Left hindlimb (tissue), 1 donor: ENCODE measurements around the gene SUN2.
A peak's percentile ranks its signal among the peaks of the same experiment; 100 is the strongest.
"Not testable (repeated sequence)": the region's sequence is repeated elsewhere in the genome, so short reads cannot be mapped to it uniquely, and the experiment has no call there.

Source experiments
- DNase-seq: peaks from one replicate; pipeline ENCODE4 v3.0.0-alpha.2; 2018

SUN2 gene, protein sequence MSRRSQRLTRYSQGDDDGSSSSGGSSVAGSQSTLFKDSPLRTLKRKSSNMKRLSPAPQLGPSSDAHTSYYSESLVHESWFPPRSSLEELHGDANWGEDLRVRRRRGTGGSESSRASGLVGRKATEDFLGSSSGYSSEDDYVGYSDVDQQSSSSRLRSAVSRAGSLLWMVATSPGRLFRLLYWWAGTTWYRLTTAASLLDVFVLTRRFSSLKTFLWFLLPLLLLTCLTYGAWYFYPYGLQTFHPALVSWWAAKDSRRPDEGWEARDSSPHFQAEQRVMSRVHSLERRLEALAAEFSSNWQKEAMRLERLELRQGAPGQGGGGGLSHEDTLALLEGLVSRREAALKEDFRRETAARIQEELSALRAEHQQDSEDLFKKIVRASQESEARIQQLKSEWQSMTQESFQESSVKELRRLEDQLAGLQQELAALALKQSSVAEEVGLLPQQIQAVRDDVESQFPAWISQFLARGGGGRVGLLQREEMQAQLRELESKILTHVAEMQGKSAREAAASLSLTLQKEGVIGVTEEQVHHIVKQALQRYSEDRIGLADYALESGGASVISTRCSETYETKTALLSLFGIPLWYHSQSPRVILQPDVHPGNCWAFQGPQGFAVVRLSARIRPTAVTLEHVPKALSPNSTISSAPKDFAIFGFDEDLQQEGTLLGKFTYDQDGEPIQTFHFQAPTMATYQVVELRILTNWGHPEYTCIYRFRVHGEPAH

DNA sequence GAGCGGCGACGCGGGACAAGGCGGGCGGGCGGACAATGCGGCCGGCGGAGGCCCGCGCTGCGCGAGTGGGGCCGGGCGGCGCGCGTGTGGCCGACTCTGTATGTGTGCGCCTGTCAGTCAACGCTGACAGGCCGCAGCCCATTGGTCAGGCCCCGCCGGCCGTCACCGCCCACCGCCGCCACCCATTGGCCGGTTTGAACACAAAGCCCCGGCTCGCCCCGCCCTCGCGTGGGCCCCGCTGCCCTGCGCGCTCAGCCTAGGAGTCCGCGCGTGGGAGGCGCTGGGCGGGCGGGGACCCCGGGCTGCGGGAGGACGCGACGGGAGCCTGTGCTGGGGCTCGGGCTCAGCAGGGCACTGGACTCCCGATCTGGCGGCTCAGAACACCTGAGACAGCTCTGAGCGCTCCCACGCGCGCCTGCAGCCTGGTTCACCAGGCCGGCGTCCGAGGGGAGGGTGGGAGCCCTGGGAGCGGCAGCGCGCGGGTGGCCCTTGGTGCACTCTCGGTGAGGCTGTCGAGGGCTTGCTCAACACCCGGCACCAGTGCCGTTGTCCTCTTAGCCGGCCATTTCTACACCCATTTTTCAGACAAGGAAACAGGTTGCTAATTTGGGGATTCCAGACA lies at the start of gene SUN2:
Gene SUN2, minus strand, starts transcription at position 88 of the 622 bp plus-strand sequence. CDS start 3,370 bp downstream, outside the sequence.
- peak; percentile 92 for DNase-seq

DNA sequence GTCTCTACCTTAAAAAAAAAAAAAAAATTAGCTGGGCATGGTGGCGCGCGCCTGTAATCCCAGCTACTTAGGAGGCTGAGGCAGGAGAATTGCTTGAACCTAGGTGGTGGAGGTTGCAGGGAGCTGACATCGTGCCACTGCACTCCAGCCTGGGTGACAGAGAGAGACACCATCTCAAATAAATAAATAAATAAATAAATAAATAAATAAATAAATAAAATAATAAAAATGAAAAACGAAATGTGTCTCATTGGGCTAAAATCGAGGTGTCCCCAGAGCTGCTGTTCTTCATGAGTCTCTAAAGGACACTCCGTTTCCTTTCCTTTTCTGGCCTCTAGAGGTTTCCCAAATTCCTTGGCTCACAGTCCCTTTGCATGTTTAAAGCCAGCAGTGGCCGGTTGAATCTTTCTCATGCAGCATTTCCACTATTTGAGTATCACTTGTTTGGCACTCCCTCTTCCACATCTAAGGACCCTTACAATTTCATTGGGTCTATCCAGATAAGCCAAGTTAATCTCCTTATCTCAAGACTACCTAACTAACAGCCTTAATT lies 49.3 kb upstream of the SUN2 start:
- DNase-seq: not testable (repeated sequence)

DNA sequence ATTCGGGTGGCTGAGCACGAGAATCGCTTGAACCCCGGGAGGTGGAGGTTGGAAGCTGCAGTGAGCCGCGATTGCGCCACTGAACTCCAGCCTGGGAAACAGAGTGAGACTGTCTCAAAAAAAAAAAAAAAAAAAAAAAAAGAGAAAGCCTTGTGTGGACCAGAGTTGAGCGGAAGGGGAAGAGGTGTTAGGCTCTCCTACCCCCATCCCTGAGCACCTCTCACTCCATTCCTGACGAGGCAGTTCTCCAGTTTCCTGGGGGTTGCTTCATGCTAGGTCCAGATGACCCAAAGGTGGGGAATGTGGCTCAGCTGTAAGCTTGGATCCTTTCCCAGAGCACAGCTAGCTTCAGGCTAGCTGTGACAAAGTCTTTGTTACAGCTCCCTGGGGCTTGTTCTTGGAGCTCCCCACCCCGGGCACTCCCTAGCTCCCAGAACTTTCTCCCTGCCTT lies 46.9 kb upstream of the SUN2 start:
- DNase-seq: peak; percentile 51

DNA sequence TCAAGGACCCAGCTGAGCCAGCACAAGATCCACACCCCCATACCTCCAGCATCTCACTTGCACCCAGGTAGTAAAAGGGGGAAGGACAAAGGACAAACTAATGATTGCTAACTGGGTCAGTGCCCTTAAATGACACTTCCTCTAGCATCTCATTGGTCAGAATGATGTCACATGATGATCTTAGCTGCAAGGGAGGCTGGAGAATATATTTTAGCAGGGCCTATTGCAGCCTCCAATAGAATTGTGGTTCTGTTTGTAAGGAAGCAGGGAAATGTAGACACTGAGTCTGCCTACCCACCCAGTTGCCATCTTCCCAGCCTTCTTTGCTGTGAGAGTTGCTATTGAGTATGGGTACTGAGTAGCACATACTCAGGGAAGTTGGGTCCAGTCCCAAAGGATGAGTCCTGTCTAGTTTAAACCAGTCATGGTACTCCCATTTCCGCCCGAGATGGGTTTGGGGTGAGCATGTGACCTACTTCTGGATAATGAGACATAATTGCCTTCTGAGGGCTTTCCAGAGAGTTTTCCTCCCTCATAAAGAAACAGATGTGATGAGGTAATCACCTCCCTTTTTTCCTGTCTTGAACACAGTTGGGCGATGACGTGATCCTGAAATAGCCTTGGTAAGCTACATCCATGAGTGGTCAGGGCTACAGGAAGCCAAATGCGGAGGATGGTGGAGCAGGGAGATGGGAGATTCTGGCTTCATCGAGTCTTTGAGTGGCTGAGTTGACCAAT lies 43.6 kb upstream of the SUN2 start:
- DNase-seq: no peak

DNA sequence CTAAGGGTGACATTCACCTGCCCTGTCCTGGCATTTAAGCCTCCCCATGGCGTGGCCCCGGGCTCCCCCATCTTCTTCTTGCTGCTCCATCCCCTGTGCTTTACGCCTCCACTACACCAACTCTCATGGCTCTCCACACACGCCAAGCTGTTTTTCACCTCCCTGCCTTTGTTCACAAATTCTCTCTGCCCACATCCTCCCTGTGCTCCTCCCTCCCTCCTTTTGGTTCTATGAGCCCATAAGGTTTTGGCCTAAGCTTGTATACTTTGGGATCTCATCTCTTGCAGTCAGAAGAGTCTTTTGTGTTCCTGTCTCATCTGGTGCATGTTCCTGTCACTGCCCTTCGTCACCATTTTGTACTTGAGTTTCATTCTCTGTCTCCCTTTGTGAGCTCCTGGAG lies 42.7 kb upstream of the SUN2 start:
- no peak for DNase-seq

DNA sequence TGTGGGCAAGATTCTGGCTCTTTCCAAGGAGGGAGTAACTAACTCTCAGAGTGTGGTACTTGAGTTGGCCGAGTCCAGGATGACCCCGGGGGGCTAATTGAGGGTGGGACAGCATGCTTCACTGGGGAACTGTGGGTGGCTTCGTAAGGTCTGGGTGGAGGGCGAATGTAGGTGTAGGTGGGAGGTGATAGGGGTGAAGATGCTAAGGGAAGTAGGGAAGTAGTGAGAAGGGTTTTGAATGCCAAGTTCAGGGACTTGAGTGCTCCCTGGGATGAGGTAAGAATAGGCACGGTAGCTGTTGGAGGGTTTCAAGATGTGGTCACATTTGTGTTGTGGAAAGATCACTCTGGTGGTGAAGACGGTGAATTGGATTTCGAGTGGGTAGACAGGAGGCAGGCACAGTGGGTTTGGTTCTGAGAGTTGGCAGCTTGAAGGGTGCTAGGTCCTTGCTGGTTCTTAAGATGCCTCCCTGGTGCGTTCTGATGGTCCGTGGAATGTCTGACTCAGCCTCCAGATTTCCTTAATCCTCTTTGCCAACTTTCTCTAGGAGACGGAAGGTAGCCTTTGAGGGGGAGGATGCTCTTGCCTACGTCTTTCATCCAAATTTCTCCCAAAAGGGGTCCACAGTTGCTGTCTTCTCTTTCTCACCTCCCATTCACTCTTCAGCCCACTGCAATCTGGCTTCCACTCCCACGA lies 40.6 kb upstream of the SUN2 start:
- no peak for DNase-seq

DNA sequence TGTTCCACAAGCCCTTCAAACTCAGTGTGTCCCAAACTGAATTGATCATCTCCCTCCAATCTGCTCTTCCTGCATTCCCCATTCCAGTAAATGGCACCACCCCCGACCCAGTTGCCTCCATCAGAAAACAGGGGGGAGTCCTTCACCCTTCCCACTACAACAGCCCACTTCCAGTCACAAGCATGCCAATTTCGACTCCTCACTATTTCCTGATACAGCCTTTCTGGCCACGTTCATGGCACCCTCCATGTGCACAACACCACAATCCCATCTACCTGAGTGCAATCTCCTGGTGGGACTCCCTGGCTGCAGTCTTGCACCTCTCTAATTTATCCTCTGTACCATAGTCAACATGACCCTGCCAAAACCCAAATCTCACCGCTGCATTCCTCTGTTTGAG lies 39.8 kb upstream of the SUN2 start:
- no peak for DNase-seq

DNA sequence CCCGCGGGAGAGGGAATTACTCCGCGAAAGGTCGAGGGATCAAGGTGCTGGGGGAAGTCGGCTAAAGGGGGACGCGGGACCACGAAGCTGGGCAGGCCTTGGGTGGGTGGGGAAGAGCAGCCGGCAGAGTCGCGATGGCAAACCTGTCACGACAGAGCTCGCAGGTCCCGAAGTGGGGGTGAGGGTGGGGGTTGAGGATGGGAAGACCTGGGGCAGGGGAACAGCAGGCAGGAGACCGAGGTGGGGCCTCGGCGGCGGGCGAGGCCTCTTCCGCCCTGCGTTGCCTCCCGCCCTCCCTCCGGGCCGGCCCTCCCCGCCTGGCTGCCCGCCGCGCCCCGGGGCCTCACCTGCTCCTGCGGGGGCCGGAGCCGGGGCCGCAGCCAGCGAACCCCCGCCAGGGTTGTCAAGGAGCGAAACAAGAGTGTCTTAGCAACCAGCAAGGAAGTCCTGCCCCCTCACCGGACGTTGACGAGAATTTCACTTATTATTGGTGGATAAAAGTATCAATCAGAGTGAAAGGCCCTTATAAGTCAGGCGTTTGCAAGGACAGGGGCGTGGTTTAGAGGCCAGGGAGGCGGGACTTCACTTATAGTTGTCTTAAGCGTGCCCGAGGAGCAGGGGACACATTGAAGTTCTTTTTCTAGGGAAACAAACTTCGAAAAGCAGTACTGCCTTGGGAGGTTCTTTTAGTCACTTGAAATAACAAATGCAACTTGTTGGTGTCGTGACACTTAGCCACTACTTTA lies 38.1 kb upstream of the SUN2 start, which contains the start of gene DNAL4:
Gene DNAL4, minus strand, starts transcription at position 423 of the 746 bp plus-strand sequence. CDS start 11,412 bp downstream, outside the sequence.
- peak; percentile 95 for DNase-seq

DNA sequence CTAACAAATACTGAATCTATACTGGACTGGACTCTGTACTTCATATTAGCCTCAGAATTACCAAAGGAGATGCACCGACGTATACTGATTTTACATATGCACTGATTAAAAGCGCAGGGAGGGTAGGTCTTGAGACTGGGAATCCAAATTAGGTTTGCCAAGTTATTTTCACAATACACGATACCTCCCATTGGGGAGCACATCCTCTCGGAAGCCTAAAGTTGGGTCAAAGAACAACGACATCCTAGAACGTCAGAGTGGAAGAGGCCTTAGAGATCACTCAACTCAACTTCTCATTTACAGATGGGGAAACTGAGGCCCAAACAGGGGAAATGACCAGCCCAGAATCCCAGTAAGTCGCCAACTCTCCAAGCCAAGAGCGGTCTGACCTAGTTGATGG lies 37.5 kb upstream of the SUN2 start:
- DNase-seq: no peak

DNA sequence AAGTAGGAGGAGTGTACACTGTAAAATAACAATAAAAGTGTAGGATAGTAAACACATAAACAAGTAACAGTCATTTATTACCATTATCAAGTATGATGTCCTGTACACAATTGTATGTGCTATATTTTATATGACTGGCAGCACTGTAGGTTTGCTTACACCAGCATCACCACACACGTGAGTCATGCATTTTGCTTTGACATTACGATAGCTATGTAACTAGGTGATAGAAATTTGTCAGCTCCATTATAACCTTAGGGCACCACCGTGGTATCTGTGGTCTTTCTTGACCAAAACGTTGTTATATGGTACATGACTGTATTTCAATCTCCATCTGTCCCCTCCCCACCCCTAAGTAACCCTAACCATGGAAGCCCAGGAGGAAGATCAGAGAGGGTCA lies 37.0 kb upstream of the SUN2 start:
- DNase-seq: no peak

DNA sequence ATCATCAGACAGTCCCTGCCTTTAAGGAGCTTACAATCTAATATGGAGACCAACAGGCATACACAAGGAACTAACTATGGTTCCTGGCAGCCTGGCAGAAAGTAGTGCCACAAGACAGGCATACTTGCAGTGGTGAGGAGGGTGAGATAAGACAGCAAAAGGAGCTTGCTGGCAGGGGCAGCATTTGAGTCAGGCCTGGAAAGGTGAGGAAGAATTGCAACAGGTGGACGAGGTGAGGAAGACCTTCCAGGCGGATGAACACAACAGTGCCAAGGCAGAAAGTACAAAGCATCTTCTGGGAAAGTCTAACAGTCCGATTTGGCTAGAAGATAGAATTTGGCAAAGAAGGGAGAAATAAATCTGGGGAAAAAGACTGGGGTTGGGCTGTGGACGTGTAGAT lies 33.8 kb upstream of the SUN2 start:
- no peak for DNase-seq

DNA sequence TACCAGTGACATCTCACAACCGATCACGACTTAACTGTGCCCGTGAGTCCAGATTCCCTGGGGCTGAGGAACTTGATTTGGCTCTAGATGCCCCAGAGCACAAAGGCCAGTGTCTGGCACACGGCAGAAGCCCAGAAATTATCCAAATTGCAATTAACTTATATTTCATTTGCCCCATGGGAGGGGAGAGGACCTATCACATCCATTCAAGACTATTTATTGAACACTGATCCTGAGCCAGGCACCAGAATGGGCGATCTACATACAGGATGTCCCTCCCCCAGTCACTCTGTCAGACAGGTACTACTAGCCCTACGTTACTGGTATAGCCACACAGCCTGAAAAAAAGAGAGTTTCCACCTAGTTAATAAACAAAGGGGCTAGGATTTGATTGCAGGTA lies 33.0 kb upstream of the SUN2 start:
- no peak for DNase-seq

DNA sequence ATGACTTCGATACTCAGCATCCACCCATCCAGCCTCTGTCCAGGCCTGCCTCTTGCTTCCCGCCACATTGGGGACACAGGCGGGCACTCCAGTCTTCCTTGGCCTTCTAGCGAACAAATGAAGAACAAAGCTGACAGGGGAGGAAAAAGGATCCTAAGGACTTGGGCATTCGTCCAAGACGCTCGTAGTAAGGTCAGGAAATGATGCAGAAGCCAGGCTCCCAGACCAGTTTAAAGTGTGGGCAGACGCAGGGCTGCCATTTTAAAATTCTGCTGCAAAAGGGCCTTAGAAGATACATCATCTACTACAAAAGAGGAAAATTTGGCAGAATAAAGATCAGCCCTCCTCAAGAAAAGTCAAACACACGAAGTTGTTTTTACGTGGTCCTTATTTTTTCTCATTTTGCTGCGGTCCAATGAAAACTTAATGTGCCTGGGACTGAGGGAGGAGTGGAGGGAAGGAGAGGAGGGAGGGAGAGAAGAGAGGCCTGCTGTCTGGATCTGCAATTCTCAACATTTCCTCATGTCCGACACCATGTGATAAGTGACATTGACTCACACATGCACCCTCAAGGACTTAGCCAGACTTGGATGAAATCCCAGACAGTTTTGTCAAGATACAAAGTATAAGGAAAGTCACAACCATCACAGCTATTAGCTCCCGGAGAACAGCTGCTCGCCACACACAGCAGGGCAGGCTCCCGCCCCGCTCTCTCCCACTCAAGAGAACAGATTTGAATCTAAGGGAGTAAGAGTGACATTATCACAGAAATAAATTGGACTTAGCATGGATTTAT lies 32.4 kb upstream of the SUN2 start:
- no peak for DNase-seq

DNA sequence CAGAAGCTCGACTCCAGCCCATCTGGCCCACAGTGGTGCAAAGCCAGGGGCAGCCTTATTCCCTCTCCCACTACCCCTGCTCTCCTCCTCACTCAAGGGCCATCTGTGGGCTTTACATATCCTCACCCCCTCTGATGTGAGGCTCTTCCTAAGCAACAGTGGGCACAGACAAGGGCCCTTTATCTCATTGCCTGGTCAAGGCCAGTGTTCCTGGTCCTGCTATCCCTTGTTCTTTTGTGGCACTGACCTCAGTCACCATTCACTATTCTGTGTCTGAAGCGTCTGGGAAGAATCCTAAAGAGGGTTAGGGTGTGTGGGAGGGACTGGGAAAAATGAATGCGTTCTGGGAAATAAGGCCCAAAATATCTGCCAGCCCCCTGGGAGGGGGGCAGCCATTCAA lies 30.8 kb upstream of the SUN2 start:
- DNase-seq: no peak

DNA sequence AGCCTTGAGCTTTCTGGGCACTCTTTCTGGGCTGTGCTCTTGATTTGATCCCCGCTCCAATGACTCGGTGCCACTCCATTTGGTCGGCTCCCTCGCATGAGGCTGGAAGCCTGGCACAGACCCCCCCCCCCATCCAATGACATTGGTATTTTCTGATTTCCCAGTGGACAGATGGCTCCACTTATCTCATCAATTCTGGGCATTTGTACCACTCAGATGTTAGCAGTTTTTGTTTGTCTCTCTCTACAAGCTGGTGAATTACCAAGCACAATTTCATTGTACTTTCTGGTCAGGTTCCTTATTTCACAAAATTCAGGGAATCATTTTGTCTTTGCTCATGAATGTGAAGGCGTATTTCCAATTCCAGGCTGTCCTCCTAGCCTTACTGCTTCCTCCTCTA lies 29.1 kb upstream of the SUN2 start:
- DNase-seq: no peak

DNA sequence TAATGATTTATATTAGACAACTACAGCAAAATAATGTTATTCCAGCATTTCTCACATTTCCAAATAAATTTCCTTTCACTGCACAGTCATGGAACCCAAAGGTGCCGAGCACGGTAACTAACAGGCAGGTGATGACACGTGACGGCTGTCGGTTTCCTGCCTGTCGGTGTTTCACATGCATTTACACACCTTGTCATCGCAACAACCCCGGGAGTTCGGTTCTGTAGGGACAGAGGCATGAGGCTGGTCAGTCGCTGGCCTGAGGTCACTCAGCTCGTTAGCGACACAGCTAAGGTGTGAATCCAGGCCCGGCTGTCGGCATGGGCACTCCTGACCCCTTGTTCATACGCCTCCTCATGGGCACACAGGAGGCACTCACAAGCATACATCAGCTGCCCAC lies 28.2 kb upstream of the SUN2 start:
- no peak for DNase-seq

DNA sequence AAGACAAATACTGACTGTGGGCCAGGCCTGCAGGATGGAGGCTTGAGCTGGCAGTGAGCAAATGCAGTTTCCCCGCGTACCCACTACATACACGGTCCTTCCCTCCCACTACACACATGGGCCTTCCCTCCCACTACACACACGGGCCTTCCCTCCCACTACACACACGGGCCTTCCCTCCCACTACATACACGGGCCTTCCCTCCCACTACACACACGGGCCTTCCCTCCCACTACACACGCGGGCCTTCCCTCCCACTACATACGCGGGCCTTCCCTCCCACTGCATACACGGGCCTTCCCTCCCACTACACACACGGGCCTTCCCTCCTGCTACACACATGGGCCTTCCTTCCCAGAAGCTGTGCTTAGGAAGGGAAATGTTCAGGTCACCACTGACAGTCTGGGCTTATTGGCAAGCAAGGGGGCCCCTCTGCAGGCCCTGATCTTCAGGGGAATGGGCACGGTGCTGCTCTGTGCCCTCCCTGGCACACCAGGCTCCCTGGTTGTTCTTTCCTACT lies 27.4 kb upstream of the SUN2 start:
- DNase-seq: no peak

DNA sequence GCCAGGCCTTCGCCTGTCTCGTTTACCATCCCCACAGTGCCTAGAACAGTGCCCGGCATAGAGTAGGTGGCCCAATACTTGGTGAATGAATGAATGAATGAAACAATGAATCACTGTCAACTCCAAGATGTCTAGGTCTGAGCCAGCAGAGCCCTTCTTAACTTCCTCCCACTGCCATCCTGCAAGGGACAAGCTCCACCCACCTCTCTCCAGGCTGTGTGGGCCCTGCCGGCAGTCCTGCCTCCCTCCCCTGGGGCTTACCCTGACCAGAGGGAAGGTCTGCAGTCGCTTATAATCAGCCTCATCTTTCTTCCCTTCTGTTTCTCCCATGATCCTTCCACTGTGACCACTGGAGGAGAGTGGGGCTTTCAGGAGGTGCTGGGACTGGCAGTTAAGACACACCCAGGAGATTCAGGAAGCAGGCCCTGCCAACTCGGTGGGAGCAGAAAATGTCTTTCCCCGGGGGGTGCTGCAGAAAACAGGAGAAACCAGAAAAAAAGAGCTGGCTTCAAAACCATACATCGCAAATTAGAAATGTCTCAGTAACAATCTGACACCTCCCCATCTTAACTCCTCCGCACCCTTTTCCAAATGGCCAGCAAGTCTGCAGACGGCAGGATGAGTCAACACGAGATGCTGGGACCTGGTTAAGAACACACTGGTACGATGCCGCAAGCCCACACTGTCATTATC lies 26.8 kb upstream of the SUN2 start:
- DNase-seq: no peak

DNA sequence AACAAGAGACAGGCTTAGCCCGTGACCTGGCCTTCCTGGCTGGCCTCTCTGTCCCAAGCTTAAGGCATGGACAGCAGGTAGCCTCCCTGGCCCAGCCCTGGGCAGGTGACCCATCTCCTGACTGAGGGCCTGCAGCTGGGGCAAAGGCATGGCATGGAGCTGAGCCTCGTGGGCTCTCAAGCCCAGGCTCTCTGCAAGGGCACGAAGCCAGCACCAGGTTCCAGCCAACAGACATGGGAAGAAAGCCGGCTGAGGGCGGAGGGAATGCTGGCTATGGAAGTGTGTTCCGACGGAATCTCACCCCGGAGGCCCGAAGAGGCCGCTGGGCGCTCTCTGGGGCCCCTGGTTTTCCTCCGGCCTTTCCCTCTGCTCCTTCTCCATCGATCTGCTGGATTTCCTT lies 25.2 kb upstream of the SUN2 start:
- DNase-seq: no peak
